ENCODE measurements around the gene UCK1.

DNA sequence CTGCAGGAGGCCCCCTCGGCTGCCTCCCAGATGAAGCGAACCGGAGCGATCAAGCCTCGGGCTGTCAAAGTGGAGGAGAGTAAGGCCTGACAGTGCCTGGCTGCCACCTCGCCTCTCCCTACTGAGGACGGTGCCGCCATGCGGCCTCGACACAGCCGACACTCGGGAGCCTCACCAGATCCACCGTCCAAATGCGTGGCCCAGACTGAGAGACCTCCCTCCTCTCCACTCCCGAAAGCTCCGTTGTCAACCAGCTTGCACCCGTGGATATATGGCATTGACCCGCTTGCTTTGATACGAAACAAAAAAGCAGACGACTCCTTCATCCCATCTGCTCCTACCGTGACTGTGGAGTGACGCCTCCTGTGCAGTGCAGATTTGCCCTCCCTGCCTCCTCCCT, 35.3 kb downstream of the UCK1 start:
- TF ChIP-seq, protein P1, sequence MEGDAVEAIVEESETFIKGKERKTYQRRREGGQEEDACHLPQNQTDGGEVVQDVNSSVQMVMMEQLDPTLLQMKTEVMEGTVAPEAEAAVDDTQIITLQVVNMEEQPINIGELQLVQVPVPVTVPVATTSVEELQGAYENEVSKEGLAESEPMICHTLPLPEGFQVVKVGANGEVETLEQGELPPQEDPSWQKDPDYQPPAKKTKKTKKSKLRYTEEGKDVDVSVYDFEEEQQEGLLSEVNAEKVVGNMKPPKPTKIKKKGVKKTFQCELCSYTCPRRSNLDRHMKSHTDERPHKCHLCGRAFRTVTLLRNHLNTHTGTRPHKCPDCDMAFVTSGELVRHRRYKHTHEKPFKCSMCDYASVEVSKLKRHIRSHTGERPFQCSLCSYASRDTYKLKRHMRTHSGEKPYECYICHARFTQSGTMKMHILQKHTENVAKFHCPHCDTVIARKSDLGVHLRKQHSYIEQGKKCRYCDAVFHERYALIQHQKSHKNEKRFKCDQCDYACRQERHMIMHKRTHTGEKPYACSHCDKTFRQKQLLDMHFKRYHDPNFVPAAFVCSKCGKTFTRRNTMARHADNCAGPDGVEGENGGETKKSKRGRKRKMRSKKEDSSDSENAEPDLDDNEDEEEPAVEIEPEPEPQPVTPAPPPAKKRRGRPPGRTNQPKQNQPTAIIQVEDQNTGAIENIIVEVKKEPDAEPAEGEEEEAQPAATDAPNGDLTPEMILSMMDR (IDR thresholded peaks at IDR 0.05; ENCODE audit: low read length), result no peak
- TF ChIP-seq EZH2 (IDR thresholded peaks at IDR 0.05; ENCODE audit: borderline replicate concordance, low read length), result no peak
